ENCODE measurements around the gene KCNJ6. TPM values are rescaled to one million over a fixed set of nuclear protein-coding genes. Genes with fewer than 3 reads are reported as not detected.

The KCNJ6 gene
- total RNA-seq, 2 donors from 2014 or later: not detected

DNA sequence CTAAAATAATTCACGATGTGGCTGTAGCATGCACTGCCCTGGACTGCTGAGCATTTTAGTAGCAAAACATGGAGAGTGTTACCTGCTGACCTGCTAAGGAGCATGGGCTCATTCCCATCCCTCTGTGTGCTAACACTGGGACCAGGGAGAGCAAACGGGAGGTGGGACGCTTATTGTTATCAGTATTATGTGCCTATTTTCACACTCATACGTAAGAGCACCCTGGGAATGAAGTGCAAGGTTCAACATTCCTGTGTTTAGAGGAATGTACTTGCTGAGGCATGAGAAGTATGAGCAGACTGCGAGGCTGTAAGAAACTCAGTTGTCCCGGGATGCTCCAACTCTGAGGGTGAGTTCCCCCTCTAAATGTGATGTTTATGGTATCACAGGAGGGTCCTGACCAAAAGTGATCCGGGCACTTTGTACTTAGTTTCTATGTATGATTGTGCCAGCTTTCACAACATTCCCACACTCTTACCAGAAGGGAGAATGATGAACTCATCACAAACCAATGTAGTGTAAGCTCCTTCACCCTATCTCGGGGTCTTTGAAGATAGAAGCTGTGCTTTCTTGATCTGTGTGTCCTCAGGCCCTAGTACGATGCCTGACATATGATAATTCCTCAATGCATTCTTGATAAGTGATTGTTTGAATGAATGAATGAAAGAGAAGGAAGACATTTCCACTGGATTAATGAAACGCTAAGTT is 164.8 kb downstream of the KCNJ6 start:
- TF ChIP-seq, protein P1, sequence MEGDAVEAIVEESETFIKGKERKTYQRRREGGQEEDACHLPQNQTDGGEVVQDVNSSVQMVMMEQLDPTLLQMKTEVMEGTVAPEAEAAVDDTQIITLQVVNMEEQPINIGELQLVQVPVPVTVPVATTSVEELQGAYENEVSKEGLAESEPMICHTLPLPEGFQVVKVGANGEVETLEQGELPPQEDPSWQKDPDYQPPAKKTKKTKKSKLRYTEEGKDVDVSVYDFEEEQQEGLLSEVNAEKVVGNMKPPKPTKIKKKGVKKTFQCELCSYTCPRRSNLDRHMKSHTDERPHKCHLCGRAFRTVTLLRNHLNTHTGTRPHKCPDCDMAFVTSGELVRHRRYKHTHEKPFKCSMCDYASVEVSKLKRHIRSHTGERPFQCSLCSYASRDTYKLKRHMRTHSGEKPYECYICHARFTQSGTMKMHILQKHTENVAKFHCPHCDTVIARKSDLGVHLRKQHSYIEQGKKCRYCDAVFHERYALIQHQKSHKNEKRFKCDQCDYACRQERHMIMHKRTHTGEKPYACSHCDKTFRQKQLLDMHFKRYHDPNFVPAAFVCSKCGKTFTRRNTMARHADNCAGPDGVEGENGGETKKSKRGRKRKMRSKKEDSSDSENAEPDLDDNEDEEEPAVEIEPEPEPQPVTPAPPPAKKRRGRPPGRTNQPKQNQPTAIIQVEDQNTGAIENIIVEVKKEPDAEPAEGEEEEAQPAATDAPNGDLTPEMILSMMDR (IDR thresholded peaks at IDR 0.05): no peak
- Histone ChIP-seq H3K4me3 (no peak overlapping the region), H3K27me3 (no peaks in the 10 kb centered on the region), H3K9me3 (no peaks in the 10 kb centered on the region), H3K4me1 (peaks cover 0 to 14% of the 10 kb centered on the region in 2 donors), H3K36me3 (no peaks in the 10 kb centered on the region), H3K27ac (peak overlapping the region in 1 of 2 donors; percentile 61)
- no peak for DNase-seq (ENCODE audit: low spot score)

DNA sequence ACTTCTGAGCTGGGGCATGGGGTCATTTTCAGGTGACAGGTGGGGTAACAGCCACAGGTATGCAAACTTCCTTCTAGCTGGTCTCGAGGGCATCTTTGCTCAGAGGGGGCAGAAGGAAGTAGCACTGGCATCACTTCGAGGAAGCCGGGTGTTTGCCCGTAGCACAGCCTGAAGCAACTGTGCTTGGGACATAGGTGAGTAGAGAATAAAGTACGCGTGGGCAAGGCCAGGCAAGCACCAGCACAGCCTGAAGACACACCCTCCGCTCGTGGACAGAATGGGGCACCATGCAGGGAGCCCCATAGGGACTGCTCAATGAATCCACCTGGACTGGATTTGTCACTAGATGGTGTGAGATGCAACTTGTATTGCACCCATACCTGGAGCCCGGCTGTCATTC is 167.1 kb downstream of the KCNJ6 start:
- Histone ChIP-seq H3K9me3 (no peaks in the 10 kb centered on the region), H3K36me3 (no peaks in the 10 kb centered on the region), H3K4me3 (no peak overlapping the region), H3K27me3 (no peaks in the 10 kb centered on the region), H3K27ac (no peak overlapping the region), H3K4me1 (peaks cover 0 to 14% of the 10 kb centered on the region in 2 donors)
- DNase-seq (ENCODE audit: low spot score): no peak
- TF ChIP-seq, protein P1 (IDR thresholded peaks at IDR 0.05): no peak

DNA sequence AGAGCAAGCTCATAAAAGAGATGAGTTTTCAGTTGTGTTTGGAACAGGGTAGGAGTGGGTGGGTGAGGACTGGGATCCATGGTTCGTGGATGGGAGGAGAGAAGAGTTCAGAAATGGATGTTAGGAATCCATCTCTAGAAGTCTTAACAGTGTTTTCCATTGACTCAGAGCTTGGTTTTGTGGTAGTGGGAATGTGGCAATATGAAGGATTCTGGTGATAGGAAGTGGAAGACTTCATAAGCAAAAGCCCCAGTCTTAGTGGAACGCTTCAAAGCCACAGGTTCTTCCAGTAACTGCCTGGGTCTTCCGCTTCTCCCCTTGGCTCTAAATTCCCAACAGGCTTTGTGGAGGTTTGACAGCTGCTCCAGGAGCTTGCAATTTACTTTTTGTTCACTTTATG is 167.9 kb downstream of the KCNJ6 start:
- Histone ChIP-seq H3K36me3 (no peaks in the 10 kb centered on the region), H3K27me3 (no peaks in the 10 kb centered on the region), H3K9me3 (no peaks in the 10 kb centered on the region), H3K4me3 (no peak overlapping the region), H3K4me1 (peaks cover 0 to 14% of the 10 kb centered on the region in 2 donors), H3K27ac (no peak overlapping the region)
- TF ChIP-seq, protein P1 (IDR thresholded peaks at IDR 0.05): no peak
- DNase-seq (ENCODE audit: low spot score): no peak

DNA sequence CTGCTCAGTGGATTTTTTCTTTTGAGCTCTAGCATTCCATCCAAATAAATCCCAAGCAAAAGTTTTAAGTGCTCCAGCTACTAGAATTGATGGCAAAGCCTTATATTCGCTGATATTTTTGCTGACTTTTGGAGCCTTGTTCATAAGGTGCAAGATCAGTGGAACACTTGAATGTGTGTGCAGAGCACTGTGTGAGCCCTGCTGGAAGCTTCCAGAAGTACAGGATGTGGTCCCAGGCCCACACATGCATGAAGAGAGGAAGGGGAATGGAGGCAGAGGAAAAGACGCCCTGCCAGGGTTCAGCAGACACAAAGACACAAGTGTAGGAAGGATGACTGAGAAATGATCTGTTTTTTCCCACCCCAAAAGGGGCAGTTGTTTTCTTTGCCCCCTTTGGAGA is 169.4 kb downstream of the KCNJ6 start:
- TF ChIP-seq, protein P1 (IDR thresholded peaks at IDR 0.05): no peak

DNA sequence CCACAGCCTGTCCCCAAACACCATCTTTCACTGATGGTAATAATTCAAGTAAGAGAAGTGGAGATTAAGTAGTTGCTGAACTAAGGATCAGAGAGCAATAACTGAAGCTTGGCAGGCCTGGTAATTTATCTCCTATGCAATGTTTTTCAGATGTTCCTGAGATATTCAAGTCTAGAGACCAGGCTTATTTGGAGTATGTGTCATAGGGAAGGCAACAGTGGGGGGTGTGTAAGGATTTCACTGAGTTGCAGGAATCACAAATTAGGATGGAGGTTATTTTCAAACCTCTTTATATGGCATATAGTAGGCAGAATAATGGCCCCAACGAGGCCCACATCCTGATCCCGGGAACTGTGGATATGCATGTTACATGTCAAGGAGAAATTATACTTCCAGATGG is 171.7 kb downstream of the KCNJ6 start:
- TF ChIP-seq, protein P1 (IDR thresholded peaks at IDR 0.05): no peak
- H3K27ac ChIP-seq: no peak overlapping the region
- no peak overlapping the region for H3K4me3 ChIP-seq

More for the DNA sequence above, 169.4 kb downstream of the KCNJ6 start:
- H3K9me3 ChIP-seq: no peaks in the 10 kb centered on the region
- no peak for DNase-seq (ENCODE audit: low spot score)
- H3K36me3 ChIP-seq: no peaks in the 10 kb centered on the region
- H3K4me1 ChIP-seq: peaks cover 0 to 6% of the 10 kb centered on the region in 2 donors
- no peaks in the 10 kb centered on the region for H3K27me3 ChIP-seq
- no peak overlapping the region for H3K4me3 ChIP-seq
- H3K27ac ChIP-seq: no peak overlapping the region

DNA sequence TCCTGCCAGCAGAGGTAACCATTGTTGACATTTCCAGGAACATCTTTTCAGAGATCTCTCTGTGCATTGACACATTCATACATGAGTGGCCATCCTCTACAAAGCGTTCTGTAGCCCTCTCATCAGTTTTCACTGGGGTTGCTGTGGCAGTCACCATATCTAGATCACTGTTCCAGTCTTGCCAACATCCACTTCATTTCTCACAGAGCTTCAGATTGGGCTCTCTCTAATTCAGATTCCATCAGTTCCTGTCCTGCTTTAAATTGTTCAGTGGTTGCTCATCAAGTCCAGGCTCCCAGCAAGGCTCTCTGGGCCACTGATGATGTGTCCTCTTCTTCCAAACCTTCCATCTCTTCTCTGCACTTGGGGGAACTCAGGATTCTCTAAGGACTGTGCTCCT is 173.7 kb downstream of the KCNJ6 start:
- peaks cover 0 to 8% of the 10 kb centered on the region in 2 donors for H3K4me1 ChIP-seq
- H3K36me3 ChIP-seq: no peaks in the 10 kb centered on the region
- no peak for DNase-seq (ENCODE audit: low spot score)
- no peaks in the 10 kb centered on the region for H3K27me3 ChIP-seq
- TF ChIP-seq, protein P1 (IDR thresholded peaks at IDR 0.05): no peak
- H3K4me3 ChIP-seq: no peak overlapping the region
- peak overlapping the region in 1 of 2 donors; percentile 22 for H3K27ac ChIP-seq
- no peaks in the 10 kb centered on the region for H3K9me3 ChIP-seq

More for the DNA sequence above, 171.7 kb downstream of the KCNJ6 start:
- H3K9me3 ChIP-seq: no peaks in the 10 kb centered on the region
- no peak for DNase-seq (ENCODE audit: low spot score)
- no peaks in the 10 kb centered on the region for H3K27me3 ChIP-seq
- H3K36me3 ChIP-seq: no peaks in the 10 kb centered on the region
- H3K4me1 ChIP-seq: no peaks in the 10 kb centered on the region

Data from right atrium auricular region (tissue), 2 donors.